ENCODE measurements around the gene ABCF1.

- TF ChIP-seq, protein P1, sequence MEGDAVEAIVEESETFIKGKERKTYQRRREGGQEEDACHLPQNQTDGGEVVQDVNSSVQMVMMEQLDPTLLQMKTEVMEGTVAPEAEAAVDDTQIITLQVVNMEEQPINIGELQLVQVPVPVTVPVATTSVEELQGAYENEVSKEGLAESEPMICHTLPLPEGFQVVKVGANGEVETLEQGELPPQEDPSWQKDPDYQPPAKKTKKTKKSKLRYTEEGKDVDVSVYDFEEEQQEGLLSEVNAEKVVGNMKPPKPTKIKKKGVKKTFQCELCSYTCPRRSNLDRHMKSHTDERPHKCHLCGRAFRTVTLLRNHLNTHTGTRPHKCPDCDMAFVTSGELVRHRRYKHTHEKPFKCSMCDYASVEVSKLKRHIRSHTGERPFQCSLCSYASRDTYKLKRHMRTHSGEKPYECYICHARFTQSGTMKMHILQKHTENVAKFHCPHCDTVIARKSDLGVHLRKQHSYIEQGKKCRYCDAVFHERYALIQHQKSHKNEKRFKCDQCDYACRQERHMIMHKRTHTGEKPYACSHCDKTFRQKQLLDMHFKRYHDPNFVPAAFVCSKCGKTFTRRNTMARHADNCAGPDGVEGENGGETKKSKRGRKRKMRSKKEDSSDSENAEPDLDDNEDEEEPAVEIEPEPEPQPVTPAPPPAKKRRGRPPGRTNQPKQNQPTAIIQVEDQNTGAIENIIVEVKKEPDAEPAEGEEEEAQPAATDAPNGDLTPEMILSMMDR (conservative IDR thresholded peaks at IDR 0.05): no peak
- TF ChIP-seq ZFX (IDR thresholded peaks at IDR 0.05): no peak
These were observed 48.3 kb downstream of the ABCF1 start for GRCh38 chr6:30619561-30619960.
